Measurements from ENCODE around the gene EWSR1. TPM values are rescaled to one million over a fixed set of nuclear protein-coding genes. Genes with fewer than 3 reads are reported as not detected.

EWSR1 gene
- polyA plus RNA-seq, 1 donor from 2014 or later, result 277 TPM

DNA sequence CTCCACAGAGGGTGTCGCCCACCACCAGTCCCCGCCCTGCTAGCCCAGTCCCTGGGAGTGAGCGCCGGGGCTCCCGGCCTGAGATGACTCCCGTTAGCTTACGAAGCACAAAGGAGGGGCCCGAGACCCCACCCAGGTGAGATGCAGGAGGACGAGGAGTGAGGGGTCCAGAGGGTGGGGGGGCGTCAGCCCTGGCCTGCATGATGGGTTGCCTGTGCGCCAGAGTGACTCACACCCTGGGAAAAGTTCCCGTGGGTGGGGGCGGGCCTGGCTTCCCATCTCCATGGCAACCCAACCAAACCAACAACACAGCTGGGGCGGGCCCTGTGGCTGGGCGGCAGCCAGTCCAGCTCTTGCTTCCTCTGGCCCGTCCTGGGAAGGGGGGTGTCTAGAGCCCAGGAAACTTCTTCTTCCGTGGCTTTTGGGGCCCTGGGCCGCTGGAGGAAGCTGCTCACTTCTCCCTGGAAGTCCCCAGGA, 42.8 kb downstream of the EWSR1 start:
- Histone ChIP-seq H2AFZ (ENCODE audit: low read depth, low read length) (no peak overlapping the region), H3F3A (ENCODE audit: insufficient read depth, low read length, poor library complexity, severe bottlenecking) (no peaks in the 10 kb centered on the region), H4K20me1 (ENCODE audit: insufficient read depth) (no peaks in the 10 kb centered on the region), H3K9me2 (ENCODE audit: insufficient read depth, low read length) (no peaks in the 10 kb centered on the region), H3K27ac (ENCODE audit: low read length) (no peak overlapping the region), H3K9me3 (ENCODE audit: low read length) (no peaks in the 10 kb centered on the region), H3K4me3 (ENCODE audit: low read length) (no peak overlapping the region), H3K4me2 (ENCODE audit: low read length) (no peak overlapping the region), H3K36me3 (ENCODE audit: insufficient read depth, low read length) (no peaks in the 10 kb centered on the region), H3K27me3 (ENCODE audit: insufficient read depth, low read depth, low read length) (peaks cover 40% of the 10 kb centered on the region), H3K9ac (ENCODE audit: low read length) (no peak overlapping the region), H3K79me2 (replicated peaks; ENCODE audit: insufficient read depth, low read length) (no peaks in the 10 kb centered on the region)
- no peak for TF ChIP-seq MXI1 (conservative IDR thresholded peaks at IDR 0.05; ENCODE audit: poor library complexity, severe bottlenecking)
- TF ChIP-seq EZH2 (IDR thresholded peaks at IDR 0.05; ENCODE audit: borderline replicate concordance, insufficient read depth, low read length, poor library complexity, severe bottlenecking), result no peak
- TF ChIP-seq, protein P1, sequence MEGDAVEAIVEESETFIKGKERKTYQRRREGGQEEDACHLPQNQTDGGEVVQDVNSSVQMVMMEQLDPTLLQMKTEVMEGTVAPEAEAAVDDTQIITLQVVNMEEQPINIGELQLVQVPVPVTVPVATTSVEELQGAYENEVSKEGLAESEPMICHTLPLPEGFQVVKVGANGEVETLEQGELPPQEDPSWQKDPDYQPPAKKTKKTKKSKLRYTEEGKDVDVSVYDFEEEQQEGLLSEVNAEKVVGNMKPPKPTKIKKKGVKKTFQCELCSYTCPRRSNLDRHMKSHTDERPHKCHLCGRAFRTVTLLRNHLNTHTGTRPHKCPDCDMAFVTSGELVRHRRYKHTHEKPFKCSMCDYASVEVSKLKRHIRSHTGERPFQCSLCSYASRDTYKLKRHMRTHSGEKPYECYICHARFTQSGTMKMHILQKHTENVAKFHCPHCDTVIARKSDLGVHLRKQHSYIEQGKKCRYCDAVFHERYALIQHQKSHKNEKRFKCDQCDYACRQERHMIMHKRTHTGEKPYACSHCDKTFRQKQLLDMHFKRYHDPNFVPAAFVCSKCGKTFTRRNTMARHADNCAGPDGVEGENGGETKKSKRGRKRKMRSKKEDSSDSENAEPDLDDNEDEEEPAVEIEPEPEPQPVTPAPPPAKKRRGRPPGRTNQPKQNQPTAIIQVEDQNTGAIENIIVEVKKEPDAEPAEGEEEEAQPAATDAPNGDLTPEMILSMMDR (IDR thresholded peaks at IDR 0.05; ENCODE audit: poor library complexity, severe bottlenecking), result no peak
- TF ChIP-seq TAF1 (IDR thresholded peaks at IDR 0.05; ENCODE audit: low read depth), result no peak
- no peak for TF ChIP-seq RAD21 (conservative IDR thresholded peaks at IDR 0.05)
- no peak for TF ChIP-seq SMC3 (conservative IDR thresholded peaks at IDR 0.05; ENCODE audit: poor library complexity)
- TF ChIP-seq, protein P2, sequence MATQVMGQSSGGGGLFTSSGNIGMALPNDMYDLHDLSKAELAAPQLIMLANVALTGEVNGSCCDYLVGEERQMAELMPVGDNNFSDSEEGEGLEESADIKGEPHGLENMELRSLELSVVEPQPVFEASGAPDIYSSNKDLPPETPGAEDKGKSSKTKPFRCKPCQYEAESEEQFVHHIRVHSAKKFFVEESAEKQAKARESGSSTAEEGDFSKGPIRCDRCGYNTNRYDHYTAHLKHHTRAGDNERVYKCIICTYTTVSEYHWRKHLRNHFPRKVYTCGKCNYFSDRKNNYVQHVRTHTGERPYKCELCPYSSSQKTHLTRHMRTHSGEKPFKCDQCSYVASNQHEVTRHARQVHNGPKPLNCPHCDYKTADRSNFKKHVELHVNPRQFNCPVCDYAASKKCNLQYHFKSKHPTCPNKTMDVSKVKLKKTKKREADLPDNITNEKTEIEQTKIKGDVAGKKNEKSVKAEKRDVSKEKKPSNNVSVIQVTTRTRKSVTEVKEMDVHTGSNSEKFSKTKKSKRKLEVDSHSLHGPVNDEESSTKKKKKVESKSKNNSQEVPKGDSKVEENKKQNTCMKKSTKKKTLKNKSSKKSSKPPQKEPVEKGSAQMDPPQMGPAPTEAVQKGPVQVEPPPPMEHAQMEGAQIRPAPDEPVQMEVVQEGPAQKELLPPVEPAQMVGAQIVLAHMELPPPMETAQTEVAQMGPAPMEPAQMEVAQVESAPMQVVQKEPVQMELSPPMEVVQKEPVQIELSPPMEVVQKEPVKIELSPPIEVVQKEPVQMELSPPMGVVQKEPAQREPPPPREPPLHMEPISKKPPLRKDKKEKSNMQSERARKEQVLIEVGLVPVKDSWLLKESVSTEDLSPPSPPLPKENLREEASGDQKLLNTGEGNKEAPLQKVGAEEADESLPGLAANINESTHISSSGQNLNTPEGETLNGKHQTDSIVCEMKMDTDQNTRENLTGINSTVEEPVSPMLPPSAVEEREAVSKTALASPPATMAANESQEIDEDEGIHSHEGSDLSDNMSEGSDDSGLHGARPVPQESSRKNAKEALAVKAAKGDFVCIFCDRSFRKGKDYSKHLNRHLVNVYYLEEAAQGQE (IDR thresholded peaks at IDR 0.05; ENCODE audit: borderline replicate concordance), result no peak
- TF ChIP-seq POLR2AphosphoS5 (IDR thresholded peaks at IDR 0.05), result no peak

DNA sequence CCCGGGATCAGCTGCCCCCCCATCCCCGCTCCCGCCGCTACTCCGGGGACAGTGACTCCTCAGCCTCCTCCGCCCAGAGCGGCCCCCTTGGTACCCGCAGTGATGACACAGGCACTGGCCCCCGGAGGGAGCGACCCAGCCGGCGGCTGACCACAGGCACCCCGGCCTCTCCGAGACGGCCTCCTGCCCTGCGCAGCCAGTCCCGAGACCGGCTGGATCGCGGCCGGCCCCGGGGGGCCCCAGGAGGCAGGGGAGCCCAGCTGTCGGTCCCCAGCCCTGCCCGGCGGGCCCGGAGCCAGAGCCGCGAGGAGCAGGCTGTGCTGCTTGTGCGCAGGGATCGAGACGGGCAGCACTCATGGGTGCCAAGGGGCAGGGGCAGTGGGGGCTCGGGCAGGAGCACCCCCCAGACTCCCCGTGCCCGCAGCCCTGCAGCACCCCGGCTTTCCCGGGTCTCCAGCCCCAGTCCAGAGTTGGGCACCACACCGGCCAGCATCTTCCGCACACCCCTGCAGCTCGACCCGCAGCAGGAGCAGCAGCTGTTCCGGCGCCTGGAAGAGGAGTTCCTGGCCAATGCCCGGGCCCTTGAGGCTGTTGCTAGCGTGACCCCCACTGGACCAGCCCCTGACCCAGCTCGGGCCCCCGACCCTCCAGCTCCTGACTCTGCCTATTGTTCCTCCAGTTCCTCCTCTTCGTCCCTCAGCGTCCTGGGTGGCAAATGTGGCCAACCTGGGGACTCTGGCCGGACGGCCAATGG, 43.6 kb downstream of the EWSR1 start:
- H3K27me3 ChIP-seq (ENCODE audit: insufficient read depth, low read depth, low read length), result peaks cover 41% of the 10 kb centered on the region

More for the DNA sequence above, 43.6 kb downstream of the EWSR1 start:
- H3F3A ChIP-seq (ENCODE audit: insufficient read depth, low read length, poor library complexity, severe bottlenecking), result no peaks in the 10 kb centered on the region
- TF ChIP-seq TAF1 (IDR thresholded peaks at IDR 0.05; ENCODE audit: low read depth), result no peak
- TF ChIP-seq POLR2AphosphoS5 (IDR thresholded peaks at IDR 0.05), result no peak
- no peak for TF ChIP-seq MXI1 (conservative IDR thresholded peaks at IDR 0.05; ENCODE audit: poor library complexity, severe bottlenecking)
- TF ChIP-seq SMC3 (conservative IDR thresholded peaks at IDR 0.05; ENCODE audit: poor library complexity), result no peak
- no peak for TF ChIP-seq EP300 (conservative IDR thresholded peaks at IDR 0.05; ENCODE audit: poor library complexity, severe bottlenecking)
- TF ChIP-seq RAD21 (conservative IDR thresholded peaks at IDR 0.05), result no peak
- TF ChIP-seq, protein P2 (IDR thresholded peaks at IDR 0.05; ENCODE audit: borderline replicate concordance), result no peak
- TF ChIP-seq, protein P1 (IDR thresholded peaks at IDR 0.05; ENCODE audit: poor library complexity, severe bottlenecking), result no peak
- H3K4me3 ChIP-seq (ENCODE audit: low read length), result no peak overlapping the region
- H3K4me2 ChIP-seq (ENCODE audit: low read length), result no peak overlapping the region
- no peak overlapping the region for H2AFZ ChIP-seq (ENCODE audit: low read depth, low read length)
- H3K27ac ChIP-seq (ENCODE audit: low read length), result no peak overlapping the region
- no peaks in the 10 kb centered on the region for H3K79me2 ChIP-seq (replicated peaks; ENCODE audit: insufficient read depth, low read length)
- no peaks in the 10 kb centered on the region for H4K20me1 ChIP-seq (ENCODE audit: insufficient read depth)
- no peaks in the 10 kb centered on the region for H3K9me2 ChIP-seq (ENCODE audit: insufficient read depth, low read length)
- H3K9ac ChIP-seq (ENCODE audit: low read length), result no peak overlapping the region
- H3K36me3 ChIP-seq (ENCODE audit: insufficient read depth, low read length), result no peaks in the 10 kb centered on the region
- no peaks in the 10 kb centered on the region for H3K9me3 ChIP-seq (ENCODE audit: low read length)

All from neural cell (in vitro differentiated cells).